Subcutaneous adipose tissue (tissue), 4 donors: ENCODE data around the gene MKI67. TPM values are rescaled to one million over a fixed set of nuclear protein-coding genes. Genes with fewer than 3 reads are reported as not detected.

ENCODE experiments used
- CTCF ChIP-seq: fragments of 450-650 bp; IDR thresholded peaks from one replicate; pipeline ENCODE4 v1.5.1; 2016; ENCODE audit warnings: low read depth, mild to moderate bottlenecking, control low read depth, antibody characterized with exemption, moderate library complexity
- total RNA-seq, 4 donors: library from RNA; depleted of rRNA; stranded (reverse); fragments of >200 nt; gene quantifications; one replicate each; pipeline ENCODE4 v1.1.0, GENCODE V29; 2016

MKI67 gene
- total RNA-seq, 4 donors from 2014 or later: 0.49 to 6.5 (median 3.1) TPM

- no peak for TF ChIP-seq CTCF
These were observed 41.2 kb downstream of the MKI67 start for GRCh38 chr10:128084991-128085390.

- TF ChIP-seq CTCF: no peak
These were observed 41.9 kb downstream of the MKI67 start for GRCh38 chr10:128084364-128084763.

- no peak for TF ChIP-seq CTCF
These were observed 42.9 kb downstream of the MKI67 start for GRCh38 chr10:128083191-128083895.

- TF ChIP-seq CTCF: no peak
These were observed 44.5 kb downstream of the MKI67 start for GRCh38 chr10:128081720-128082119.

GRCh38 chr10:128081222-128081621 is 45.0 kb downstream of the MKI67 start:
- no peak for TF ChIP-seq CTCF

GRCh38 chr10:128080641-128081040 is 45.6 kb downstream of the MKI67 start:
- TF ChIP-seq CTCF: no peak

GRCh38 chr10:128080231-128080630 is 46.0 kb downstream of the MKI67 start:
- TF ChIP-seq CTCF: no peak
